ENCODE measurements around the gene ZEB1. TPM values are rescaled to one million over a fixed set of nuclear protein-coding genes. Genes with fewer than 3 reads are reported as not detected.

Gene ZEB1
- total RNA-seq, 1 experiment from 2014 or later: 31.5 TPM

DNA sequence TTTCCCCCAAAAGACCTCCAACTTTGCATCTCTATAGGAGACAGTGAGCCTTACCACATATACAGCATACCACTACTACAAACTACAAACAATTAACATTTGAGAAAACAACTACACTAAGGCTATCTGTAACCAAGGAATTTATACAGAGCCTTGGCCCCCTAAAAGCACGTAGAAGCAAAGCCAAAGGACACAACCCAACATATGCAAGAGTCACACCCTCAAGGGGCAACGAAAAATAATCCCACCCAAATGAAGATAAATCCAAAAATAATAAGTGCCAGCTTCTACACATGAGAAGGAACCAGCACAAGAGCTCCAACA lies 149.5 kb downstream of the ZEB1 start:
- ChIA-PET POLR2A (no interaction called here), CTCF (no interaction called here)
- intact Hi-C loops (cut with micrococcal nuclease; ENCODE audit: unreplicated experiment): no loop called here
- H3K36me3 ChIP-seq (ENCODE audit: control insufficient read depth, insufficient read depth, low read length): no peaks in the 10 kb centered on the region
- peaks cover 5% of the 10 kb centered on the region; the same call in 1 of the 2 replicates for H3K9me3 ChIP-seq (ENCODE audit: control insufficient read depth, insufficient read depth, low read depth, low read length)
- H3K4me1 ChIP-seq (ENCODE audit: control insufficient read depth, insufficient read depth, low read length): no peaks in the 10 kb centered on the region
- in situ Hi-C loops (cut with HindIII; ENCODE audit: low pct_unique_long_range_greater_than_20kb, low sequenced_read_pairs): no loop called here
- ATAC-seq (no peak), DNase-seq (ENCODE audit: low read depth, low spot score) (no peak)
- no peak overlapping the region for H3K4me3 ChIP-seq (ENCODE audit: low read depth in 2 of 2, low read length in 2 of 2)
- TF ChIP-seq REST (IDR thresholded peaks at IDR 0.05; ENCODE audit: insufficient read depth in 1 of 2, low read depth in 2 of 2, low read length in 1 of 2): no peak
- TF ChIP-seq, protein P1, sequence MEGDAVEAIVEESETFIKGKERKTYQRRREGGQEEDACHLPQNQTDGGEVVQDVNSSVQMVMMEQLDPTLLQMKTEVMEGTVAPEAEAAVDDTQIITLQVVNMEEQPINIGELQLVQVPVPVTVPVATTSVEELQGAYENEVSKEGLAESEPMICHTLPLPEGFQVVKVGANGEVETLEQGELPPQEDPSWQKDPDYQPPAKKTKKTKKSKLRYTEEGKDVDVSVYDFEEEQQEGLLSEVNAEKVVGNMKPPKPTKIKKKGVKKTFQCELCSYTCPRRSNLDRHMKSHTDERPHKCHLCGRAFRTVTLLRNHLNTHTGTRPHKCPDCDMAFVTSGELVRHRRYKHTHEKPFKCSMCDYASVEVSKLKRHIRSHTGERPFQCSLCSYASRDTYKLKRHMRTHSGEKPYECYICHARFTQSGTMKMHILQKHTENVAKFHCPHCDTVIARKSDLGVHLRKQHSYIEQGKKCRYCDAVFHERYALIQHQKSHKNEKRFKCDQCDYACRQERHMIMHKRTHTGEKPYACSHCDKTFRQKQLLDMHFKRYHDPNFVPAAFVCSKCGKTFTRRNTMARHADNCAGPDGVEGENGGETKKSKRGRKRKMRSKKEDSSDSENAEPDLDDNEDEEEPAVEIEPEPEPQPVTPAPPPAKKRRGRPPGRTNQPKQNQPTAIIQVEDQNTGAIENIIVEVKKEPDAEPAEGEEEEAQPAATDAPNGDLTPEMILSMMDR (IDR thresholded peaks at IDR 0.05): 0 out of 2 replicates have a peak, but pooled peaks have one; percentile 15
- H3K27me3 ChIP-seq (ENCODE audit: control insufficient read depth, insufficient read depth, low read length): no peaks in the 10 kb centered on the region
- BruUV-seq (replicated peaks): no TSS peak
- no peak overlapping the region for H3K27ac ChIP-seq (ENCODE audit: low read length)

- no TSS peak for BruUV-seq (replicated peaks)
- Histone ChIP-seq H3K9me3 (ENCODE audit: control insufficient read depth, insufficient read depth, low read depth, low read length) (peaks cover 3% of the 10 kb centered on the region; the same call in 1 of the 2 replicates), H3K4me1 (ENCODE audit: control insufficient read depth, insufficient read depth, low read length) (no peaks in the 10 kb centered on the region), H3K36me3 (ENCODE audit: control insufficient read depth, insufficient read depth, low read length) (no peaks in the 10 kb centered on the region), H3K27ac (ENCODE audit: low read length) (no peak overlapping the region), H3K4me3 (ENCODE audit: low read depth in 2 of 2, low read length in 2 of 2) (no peak overlapping the region), H3K27me3 (ENCODE audit: control insufficient read depth, insufficient read depth, low read length) (no peaks in the 10 kb centered on the region)
- intact Hi-C loops (cut with micrococcal nuclease; ENCODE audit: unreplicated experiment) (no loop called here), in situ Hi-C loops (cut with HindIII; ENCODE audit: low pct_unique_long_range_greater_than_20kb, low sequenced_read_pairs) (no loop called here)
- TF ChIP-seq, protein P1 (IDR thresholded peaks at IDR 0.05): no peak
- TF ChIP-seq REST (IDR thresholded peaks at IDR 0.05; ENCODE audit: insufficient read depth in 1 of 2, low read depth in 2 of 2, low read length in 1 of 2): no peak
- DNase-seq (ENCODE audit: low read depth, low spot score): no peak
- POLR2A ChIA-PET: interaction anchor here (0.7 kb wide), 1 partner anchor 601 kb away, joined by 9 read pairs; no protein-coding TSS in a partner anchor
- ATAC-seq: no peak
- CTCF ChIA-PET: no interaction called here
These were observed 156.5 kb downstream of the ZEB1 start for GRCh38 chr10:31475519-31475918.
